HG02642 (cell line): ENCODE results near the gene ESRRB.

Experiments
- ATAC-seq: cut with Tn5 transposase; IDR thresholded peaks from one replicate; pipeline ENCODE4 v1.9.1; 2021; ENCODE audit warnings: mild to moderate bottlenecking; ENCODE audit not compliant: unreplicated experiment, poor library complexity

ESRRB gene

GRCh38 chr14:76375947-76376404, at the start of gene ESRRB:
Gene ESRRB, plus strand, starts transcription at chr14:76376137. Its CDS starts 265 bp downstream, at chr14:76376402.
- ATAC-seq = no peak

GRCh38 chr14:76326918-76327689, 48.8 kb upstream of the ESRRB start:
- ATAC-seq = no peak

GRCh38 chr14:76328457-76329137, 47.3 kb upstream of the ESRRB start:
- no peak for ATAC-seq

- ATAC-seq = no peak
These were observed 46.6 kb upstream of the ESRRB start for GRCh38 chr14:76329154-76329928.

- no peak for ATAC-seq
These were observed 46.0 kb upstream of the ESRRB start for GRCh38 chr14:76329951-76330350.

- no peak for ATAC-seq
These were observed 45.3 kb upstream of the ESRRB start for GRCh38 chr14:76330411-76331327.

- no peak for ATAC-seq
These were observed 44.5 kb upstream of the ESRRB start for GRCh38 chr14:76331328-76332011.

GRCh38 chr14:76333664-76334063, 42.3 kb upstream of the ESRRB start:
- ATAC-seq = no peak

GRCh38 chr14:76334316-76334715, 41.6 kb upstream of the ESRRB start:
- ATAC-seq = no peak

- no peak for ATAC-seq
These were observed 39.1 kb upstream of the ESRRB start for GRCh38 chr14:76336876-76337275.

- no peak for ATAC-seq
These were observed 38.0 kb upstream of the ESRRB start for GRCh38 chr14:76337635-76338545.

- ATAC-seq = no peak
These were observed 36.0 kb upstream of the ESRRB start for GRCh38 chr14:76339728-76340615.

- no peak for ATAC-seq
These were observed 32.6 kb upstream of the ESRRB start for GRCh38 chr14:76343386-76343785.

GRCh38 chr14:76346391-76347160, 29.4 kb upstream of the ESRRB start:
- no peak for ATAC-seq

GRCh38 chr14:76348898-76349297, 27.0 kb upstream of the ESRRB start:
- ATAC-seq = no peak

- no peak for ATAC-seq
These were observed 25.9 kb upstream of the ESRRB start for GRCh38 chr14:76349993-76350392.

GRCh38 chr14:76350671-76351070, 25.3 kb upstream of the ESRRB start:
- ATAC-seq = no peak
